Stimulated activated CD4-positive, alpha-beta T cell treated with anti-CD3 and anti-CD28 coated beads, TNF-alpha, amount 100 ng/mL, for 24 hours (primary cell): ENCODE results near the gene ECE1.
"Not testable (repeated sequence)": the region's sequence is repeated elsewhere in the genome, so short reads cannot be mapped to it uniquely, and the experiment has no call there.

Experiments used
- DNase-seq, 3 experiments: peaks; one replicate each; pipeline ENCODE4 v3.0.0-alpha.2; 2020; ENCODE audit warnings: low read depth in 3 of 3

ECE1 gene

DNA sequence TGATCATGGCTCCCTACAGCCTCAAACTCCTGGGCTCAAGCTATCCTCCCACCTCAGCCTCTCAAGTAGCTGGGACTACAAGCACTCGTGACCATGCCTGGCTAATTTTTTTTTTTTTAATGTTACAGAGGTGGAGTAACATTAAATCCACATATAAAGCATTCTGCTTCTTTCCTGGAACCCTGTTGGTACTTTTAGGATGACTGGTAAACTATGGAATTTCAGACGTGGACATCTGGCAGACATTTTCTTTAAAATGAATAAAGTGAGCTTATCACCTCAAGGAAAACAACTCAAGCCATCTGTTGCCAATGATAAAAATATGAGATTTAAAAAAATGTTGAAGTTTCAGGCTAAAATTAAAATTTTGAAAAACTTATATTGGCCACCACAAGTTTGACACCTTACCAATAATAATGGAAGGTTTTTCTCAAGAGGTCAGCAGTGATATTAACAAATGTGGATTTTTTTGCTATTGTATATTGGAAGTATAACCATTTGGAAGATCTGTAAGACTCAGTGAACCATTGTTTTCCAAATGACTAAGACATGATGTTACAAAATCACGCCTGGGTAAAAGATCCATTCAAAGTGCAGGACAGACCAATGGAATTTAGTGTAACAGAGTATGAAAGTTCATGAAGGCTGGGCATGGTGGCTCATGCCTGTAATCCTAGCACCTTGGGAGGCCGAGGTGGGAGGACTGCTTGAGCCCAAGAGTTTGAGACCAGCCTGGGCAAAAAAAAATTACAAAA, 60.8 kb downstream of the ECE1 start:
- DNase-seq: no peak

DNA sequence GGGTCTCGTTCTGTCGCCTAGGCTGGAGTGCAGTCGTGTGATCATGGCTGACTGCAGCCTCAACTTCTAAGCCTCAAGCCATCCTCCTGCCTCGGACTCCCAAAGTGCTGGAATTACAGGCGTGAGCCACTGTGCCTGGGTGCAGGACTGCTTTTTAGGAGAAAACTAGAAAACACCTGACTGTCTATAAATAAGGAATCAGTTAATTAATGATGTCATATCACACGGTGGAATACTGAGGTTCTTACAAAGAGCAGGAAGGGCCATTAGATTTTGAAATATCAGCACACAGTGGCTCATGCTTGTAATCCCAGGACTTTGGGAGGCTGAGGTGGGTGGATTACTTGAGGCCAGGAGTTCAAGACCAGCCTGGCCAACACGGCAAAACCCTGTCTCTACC, 62.0 kb downstream of the ECE1 start:
- not testable (repeated sequence) for DNase-seq

DNA sequence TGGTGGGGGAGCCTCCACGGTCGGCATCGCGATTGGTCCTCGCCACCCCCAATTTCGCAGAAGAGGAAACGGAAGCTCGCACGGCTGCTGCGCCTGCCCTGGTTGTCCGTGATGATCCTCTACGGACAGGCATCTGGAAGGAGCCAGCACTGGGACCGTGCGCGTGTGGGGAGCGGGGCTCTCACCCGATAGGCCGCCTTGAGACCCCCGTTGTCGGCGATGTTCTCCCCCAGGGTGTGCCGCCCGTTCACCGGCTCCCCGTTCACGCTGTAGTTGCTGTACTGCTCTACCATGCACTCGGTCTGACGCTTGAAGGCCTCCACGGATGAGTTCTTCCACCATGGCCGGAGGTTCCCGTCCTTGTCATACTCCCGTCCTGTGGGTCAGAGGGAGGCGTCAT, 65.2 kb downstream of the ECE1 start:
- no peak for DNase-seq

GRCh38 chr1:21220815-21221214, 69.4 kb downstream of the ECE1 start:
- DNase-seq: no peak

GRCh38 chr1:21219674-21220073, 70.6 kb downstream of the ECE1 start:
- no peak for DNase-seq

DNA sequence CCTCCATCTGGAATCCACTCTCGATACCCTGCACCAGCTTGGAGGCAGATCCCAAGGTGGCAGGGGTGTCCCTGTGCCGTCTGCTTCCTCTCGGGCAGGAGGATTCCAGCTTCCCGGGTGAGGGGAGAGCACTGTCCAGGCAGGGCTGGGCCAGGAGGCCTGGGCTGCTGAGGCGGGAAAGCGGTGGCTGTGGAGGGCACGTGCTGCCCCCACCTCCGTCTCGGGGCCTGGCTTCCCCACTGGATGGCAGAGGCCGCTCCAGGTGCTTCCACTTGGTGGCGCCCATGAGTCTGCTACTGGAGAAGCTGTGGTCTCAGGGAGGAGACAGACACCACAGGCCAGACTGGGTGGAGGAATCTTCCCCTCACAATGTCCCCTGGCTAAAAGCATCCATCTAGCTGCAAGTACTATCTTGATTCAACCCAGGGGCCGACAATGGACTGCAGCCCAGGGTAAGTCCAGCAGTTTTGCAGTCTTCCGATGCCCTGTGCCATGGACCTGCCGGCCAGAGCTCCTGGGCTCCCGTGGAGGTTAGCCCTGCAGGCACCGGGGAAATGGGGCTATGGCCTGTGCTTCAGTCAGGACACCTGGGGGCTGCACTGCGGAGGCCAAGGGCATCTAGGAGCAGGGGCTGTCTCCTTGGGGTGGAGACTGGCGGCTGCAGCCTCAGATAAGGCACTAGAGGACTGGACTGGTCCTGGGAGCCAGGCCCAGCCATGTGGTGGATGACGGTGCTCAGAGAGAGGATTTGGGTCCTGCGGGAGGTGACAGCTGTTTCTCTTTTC, 72.3 kb downstream of the ECE1 start:
- DNase-seq: peak in 2 of 3 experiments; percentile 3 to 33

DNA sequence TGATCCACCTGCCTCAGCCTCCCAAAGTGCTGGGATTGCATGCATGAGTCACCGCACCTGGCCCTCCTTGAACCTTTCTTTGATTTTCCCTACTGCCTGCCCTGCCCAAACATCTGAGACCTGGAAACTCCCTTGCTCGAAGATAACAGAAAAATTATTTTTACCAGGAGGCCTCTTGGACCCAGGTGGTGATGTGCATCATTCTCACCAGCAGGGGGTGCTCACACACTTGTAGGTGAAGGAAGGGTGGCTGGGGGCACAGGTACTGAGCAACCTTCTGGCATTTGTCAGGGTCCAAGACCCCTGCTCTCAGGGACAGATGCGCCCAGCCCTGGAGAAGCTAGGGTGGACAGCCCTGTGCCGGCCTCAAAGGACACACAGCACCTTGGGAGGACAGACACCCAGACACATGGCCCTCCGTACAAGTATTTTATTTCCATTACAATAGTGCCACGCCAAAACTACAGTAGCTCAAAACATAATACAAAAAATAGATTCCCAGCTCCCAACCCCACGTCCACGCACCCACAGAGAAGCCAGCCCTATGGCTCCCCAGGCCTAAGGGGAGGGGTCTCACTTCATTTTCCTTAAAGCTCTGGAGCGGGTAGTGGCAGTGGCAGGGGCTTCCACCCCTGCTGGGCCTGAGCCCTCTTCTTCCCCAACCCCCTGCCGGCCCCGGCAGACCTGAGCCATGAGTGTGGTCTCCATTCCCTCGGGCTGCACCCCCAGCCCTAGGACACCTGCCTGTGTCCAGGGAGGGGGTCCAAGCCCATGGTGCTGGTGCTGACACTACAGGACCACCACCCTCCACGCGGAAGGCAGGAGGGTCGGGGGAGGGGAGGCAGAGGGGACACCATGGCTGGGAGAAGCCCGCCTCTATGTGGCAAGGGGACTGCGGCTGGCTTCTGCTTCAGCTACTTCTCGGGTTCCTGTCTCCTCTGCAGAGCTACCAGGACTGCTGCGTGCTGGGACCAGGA, 73.1 kb downstream of the ECE1 start:
- peak; percentile 42 to 71 (median 57) for DNase-seq

DNA sequence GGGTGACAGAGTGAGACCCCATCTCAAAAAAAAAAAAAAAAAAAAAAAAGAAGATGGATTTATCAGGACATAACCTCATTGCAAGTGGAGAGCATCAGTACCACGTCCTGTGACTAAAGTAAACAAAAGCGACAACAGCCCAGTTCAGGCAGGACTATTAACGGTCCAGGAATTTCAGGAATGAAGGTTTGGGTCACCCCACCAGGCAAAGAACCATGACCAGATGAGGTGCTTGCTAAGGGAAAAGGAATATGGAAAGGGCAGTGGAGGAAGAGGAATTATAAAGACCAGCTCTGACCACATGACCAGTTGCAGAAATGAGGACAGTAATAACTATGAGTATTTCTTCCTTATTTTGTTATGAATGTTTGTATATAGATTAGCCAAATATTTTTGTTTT, 78.1 kb downstream of the ECE1 start:
- no peak for DNase-seq

GRCh38 chr1:21208137-21208700, 82.0 kb downstream of the ECE1 start:
- DNase-seq: not testable (repeated sequence)

DNA sequence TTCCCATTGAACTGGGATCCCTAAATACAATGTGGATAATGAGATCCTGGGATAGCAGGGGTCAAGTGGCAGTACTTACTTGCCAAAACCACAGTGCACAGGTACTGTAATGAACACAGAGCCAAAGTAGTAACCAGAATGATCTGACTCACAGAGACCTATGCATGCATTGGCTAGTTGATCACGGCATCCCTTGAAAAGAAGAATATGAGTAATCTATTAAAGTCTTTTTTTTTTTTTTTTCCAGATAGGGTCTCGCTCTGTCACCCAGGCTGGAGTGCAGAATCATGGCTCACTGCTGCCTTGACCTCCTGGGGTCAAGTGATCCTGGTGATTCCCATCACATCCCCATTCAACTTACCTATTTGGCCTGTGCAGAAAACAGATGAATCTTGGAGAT, 84.1 kb downstream of the ECE1 start:
- DNase-seq: no peak

- no peak for DNase-seq
These were observed 84.8 kb downstream of the ECE1 start for GRCh38 chr1:21205416-21205815.

- DNase-seq: no peak
These were observed 88.6 kb downstream of the ECE1 start for GRCh38 chr1:21201650-21202049.

DNA sequence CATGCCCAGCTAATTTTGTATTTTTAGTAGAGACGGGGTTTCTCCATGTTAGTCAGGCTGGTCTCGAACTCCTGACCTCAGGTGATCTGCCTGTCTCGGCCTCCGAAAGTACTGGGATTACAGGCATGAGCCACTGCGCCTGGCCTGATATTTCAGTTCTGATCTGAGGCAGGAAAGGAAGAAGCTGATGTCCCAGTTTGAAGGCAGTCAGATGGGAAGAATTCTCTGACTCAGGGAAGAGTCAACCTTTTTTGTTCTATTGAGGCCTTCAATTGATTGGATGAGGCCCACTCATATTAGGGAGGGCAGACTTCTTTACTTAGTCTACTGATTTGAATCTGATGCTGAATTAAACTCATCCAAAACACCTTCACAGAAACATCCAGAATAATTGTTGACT, 89.0 kb downstream of the ECE1 start:
- not testable (repeated sequence) for DNase-seq

DNA sequence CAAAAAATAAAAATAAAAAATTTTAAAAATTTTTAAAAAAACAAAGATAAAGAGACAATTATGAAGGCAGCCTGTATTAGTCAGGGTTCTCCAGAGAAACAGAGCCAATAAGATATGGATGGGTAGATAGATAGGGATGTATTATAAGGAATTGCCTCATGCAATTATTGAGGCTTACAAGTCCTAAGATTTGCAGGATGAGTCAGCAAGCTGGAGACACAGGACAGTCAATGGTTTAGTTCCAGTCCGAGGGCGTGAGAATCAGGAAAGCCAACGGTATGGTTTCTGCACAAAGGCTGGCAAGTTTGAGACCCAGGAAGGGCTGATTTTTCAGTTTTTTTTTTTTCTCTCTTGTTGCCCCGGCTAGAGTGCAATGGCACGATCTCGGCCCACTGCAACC, 89.5 kb downstream of the ECE1 start:
- no peak for DNase-seq

- DNase-seq: no peak
These were observed 91.3 kb downstream of the ECE1 start for GRCh38 chr1:21198929-21199328.

GRCh38 chr1:21192871-21193270, 97.4 kb downstream of the ECE1 start:
- no peak for DNase-seq

- no peak for DNase-seq
These were observed 98.0 kb downstream of the ECE1 start for GRCh38 chr1:21192284-21192683.

DNA sequence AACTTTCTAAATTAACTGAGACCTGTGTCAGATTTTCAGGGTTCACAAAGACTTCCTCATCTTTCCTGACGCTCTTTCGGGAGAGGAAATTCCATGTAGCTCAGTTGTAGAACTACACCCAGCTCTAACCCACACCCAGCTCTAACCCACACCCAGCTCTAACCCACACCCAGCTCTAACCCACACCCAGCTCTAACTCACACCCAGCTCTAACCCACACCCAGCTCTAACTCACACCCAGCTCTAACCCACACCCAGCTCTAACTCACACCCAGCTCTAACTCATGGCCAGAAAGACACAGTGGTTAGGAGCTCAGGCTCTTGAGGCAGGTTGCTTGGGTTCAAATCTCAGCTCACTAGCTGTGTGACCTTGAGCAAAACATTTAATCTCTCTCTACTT, 99.5 kb downstream of the ECE1 start:
- DNase-seq: not testable (repeated sequence)

DNA sequence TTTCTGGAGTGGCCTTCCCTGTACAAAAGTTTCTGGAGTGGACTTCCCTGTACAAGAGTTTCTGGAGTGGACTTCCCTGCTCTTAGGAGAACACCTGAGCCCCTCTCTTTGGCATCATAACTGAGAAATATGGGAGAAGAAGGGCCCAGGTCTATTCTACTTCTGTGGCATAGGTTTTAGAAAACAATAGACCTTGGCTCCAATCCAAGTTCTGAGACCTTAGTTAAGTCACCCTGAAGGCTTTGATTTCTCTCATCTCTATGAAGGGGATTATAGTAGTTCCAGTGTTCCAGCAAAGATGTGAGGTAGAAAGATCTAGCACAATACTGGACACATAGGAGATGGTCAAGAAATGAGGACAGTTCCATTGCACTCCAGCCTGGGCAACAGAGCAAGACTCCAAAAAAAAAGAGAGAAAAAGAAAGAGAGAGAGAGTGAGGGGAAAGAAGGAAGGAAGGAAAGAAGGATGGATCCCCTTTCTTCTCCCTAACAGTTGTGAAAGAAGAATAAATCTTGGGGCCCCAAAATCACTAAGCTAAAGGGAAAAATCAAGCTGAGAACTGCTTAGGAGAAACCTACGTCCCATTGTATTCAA, 100.3 kb downstream of the ECE1 start:
- DNase-seq: no peak

- DNase-seq: no peak
These were observed 100.8 kb downstream of the ECE1 start for GRCh38 chr1:21189421-21189820.

GRCh38 chr1:21188235-21188634, 102.0 kb downstream of the ECE1 start:
- no peak for DNase-seq
